GM18907 (cell line): ENCODE measurements around the gene CYGB.
A peak's percentile ranks its signal among the peaks of the same experiment; 100 is the strongest.

Source experiments
- ATAC-seq: cut with Tn5 transposase; IDR thresholded peaks from one replicate; pipeline ENCODE4 v1.9.1; 2021; ENCODE audit warnings: mild to moderate bottlenecking, moderate library complexity; ENCODE audit not compliant: unreplicated experiment

The CYGB gene

DNA sequence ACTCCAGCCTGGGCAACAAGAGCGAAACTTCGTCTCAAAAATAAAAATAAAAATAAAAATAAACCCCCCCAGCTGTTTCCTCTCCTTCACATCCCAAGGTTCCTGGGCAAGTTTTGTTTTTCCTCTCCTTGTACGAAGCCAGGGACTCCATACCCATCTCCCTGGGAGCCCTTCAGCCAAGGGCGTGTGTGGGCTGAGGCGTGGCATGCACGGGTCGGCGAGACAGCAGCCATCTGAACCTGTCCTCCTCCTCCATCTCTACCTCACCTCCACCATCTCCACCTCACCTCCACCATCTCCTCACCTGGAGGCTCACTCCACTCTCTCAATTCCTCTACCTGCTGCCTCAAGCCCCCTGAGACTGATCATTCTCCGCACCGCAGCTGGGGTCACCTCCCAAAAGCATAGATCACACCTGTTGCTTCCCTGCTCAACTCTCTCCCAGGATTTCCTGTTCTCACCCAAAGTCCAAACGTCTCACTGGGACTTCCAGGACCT is 53.2 kb downstream of the CYGB start:
- no peak for ATAC-seq

GRCh38 chr17:76481071-76481655 is 56.3 kb downstream of the CYGB start:
- ATAC-seq = peak; percentile 61

DNA sequence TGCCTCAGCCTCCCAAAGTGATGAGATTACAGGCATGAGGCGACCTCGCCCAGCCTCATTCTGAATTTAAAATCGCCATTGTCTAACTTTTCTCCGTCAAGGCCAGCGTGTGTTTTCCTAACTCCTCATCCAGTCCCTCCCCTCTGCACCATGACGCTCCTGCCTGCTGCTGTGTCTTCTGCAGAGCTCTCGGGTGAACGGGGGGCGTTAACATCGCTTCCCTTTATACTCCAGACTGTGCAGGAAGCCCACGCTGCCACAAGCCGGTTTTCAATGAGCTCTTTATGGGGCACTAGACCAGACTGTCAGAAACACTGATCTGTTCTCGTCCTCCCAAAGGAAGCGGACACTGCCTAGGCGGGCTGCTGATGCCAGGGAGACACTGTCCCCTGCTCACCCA is 56.9 kb downstream of the CYGB start:
- ATAC-seq = peak; percentile 3

DNA sequence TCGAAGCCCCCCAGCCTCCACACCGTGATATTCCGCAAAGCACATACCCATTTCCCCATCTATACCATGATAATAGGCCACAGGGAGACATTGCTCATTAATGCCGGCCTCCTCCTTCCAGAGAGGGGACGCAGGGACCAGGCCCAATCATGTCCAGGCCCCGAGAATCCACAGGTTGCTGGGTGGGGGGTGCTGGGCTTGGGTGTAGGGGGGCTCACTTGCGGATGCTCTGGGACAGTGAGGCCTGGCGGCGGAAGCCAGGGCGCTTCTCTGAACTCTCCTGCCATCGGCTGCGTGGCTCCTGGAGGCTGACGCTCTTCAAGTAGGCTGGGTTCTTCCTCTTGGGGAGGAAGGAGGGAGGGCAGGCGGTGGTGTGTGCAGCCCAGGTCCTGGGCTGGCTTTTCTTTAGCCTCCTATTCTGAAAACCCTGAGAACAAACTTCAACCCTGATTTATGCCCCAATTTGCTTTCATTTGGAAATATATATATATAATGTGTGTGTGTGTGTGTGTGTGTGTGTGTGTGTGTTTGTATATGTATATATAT is 57.9 kb downstream of the CYGB start:
- no peak for ATAC-seq

DNA sequence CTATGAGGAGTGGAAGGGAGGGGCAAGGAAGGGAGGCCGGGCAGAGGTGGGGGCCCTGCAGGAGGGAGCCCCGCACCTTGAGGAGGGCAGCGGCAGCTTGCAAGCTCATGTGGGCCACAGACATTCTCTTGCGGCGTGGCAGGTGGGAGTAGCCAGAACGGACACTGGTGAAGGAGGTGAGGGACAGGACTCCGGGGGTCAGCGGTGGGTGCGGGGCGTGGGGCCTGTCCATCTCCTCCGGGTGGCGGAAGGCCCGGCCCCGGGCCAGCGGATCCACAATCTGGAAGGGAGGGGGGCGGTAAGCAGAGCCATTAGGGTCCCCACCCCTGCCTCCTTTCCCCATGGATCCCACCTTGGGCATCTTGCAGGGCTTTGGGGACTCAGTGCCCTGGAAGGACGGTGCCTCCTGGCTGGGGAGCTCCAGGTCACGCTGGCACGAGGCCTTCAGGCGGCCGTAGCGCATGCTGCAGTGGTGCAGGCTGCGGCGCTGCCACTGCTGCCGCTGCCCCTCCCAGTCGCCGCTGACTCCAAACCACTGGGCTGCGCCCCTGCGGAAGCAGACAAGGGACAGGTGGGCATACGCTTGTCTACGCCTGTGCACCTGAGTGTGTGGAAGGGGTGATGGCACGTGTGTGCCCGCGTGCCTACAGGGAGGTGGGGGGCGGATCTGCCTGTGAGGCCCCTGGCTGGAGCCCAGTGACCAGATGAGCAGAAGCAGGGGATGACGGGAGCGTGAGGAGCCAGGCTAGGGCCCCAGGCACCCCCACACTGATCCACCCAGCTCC is 58.6 kb downstream of the CYGB start:
- ATAC-seq = no peak

- ATAC-seq = no peak
These were observed 59.4 kb downstream of the CYGB start for GRCh38 chr17:76478097-76478496.

DNA sequence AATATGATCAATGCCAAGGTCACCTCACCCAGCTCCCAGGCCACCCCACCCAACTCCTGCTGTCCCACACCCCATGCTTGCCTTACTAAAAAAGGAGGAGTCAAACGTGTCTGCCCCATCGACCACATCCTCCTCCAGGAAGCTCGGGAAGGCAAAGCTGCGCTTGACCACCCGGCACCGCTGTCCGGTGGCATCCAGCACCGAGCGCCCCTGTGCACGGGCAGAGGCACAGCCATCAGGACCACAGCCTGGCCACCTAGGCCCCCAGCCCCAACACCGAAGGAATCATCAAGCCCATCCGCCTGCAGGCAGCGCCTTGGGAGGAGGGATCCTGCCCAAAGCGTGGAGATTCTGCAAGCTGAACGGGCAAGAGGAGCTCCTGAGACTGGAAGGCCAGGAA is 59.9 kb downstream of the CYGB start:
- ATAC-seq = no peak
